Epithelial cell of prostate (primary cell): Measurements from ENCODE around the gene NUP35.
A peak's percentile ranks its signal among the peaks of the same experiment; 100 is the strongest.

Experiments used
- DNase-seq: peaks from one replicate; pipeline ENCODE4 v3.0.0-alpha.2; 2011; ENCODE audit warnings: low read depth, low spot score
- H3K27ac ChIP-seq: fragments of 450-650 bp; 2 replicates; pipeline ENCODE4 v1.5.1; 2017; ENCODE audit warnings: mild to moderate bottlenecking

NUP35 gene

GRCh38 chr2:183124222-183124956, at the start of gene NUP35:
Gene NUP35 (plus strand): TSS chr2:183124443. CDS start chr2:183124458, 15 bp downstream.
- DNase-seq, result peak; percentile 55
- H3K27ac ChIP-seq, result peak within 1 kb of the TSS; percentile 85

- H3K27ac ChIP-seq, result peak overlapping the region; percentile 42
- DNase-seq, result no peak
Observed at GRCh38 chr2:183078163-183078463, 46.1 kb upstream of the NUP35 start.

GRCh38 chr2:183078464-183079138, 45.6 kb upstream of the NUP35 start, which contains the start of gene DUSP19:
Gene DUSP19 (plus strand): TSS chr2:183078747. CDS start chr2:183078934, 187 bp downstream.
- peak within 1 kb of the TSS; percentile 42 for H3K27ac ChIP-seq
- peak; percentile 83 for DNase-seq

- peak overlapping the region; percentile 42 for H3K27ac ChIP-seq
- DNase-seq, result no peak
Observed at GRCh38 chr2:183079139-183079775, 45.0 kb upstream of the NUP35 start.

- H3K27ac ChIP-seq, result no peak overlapping the region
- DNase-seq, result no peak
Observed at GRCh38 chr2:183081911-183082310, 42.3 kb upstream of the NUP35 start.

GRCh38 chr2:183088061-183088460, 36.2 kb upstream of the NUP35 start:
- DNase-seq, result no peak
- no peak overlapping the region for H3K27ac ChIP-seq

- DNase-seq, result no peak
- no peak overlapping the region for H3K27ac ChIP-seq
Observed at GRCh38 chr2:183089192-183089851, 34.9 kb upstream of the NUP35 start.

GRCh38 chr2:183091318-183091953, 32.8 kb upstream of the NUP35 start:
- no peak for DNase-seq
- H3K27ac ChIP-seq, result no peak overlapping the region

- H3K27ac ChIP-seq, result no peak overlapping the region
- no peak for DNase-seq
Observed at GRCh38 chr2:183091954-183092345, 32.3 kb upstream of the NUP35 start.

GRCh38 chr2:183093857-183094657, 30.2 kb upstream of the NUP35 start:
- no peak for DNase-seq
- no peak overlapping the region for H3K27ac ChIP-seq

GRCh38 chr2:183105402-183106134, 18.7 kb upstream of the NUP35 start:
- H3K27ac ChIP-seq, result no peak overlapping the region
- peak; percentile 60 for DNase-seq

GRCh38 chr2:183112577-183112976, 11.7 kb upstream of the NUP35 start:
- no peak overlapping the region for H3K27ac ChIP-seq
- no peak for DNase-seq

GRCh38 chr2:183113630-183114029, 10.6 kb upstream of the NUP35 start:
- no peak for DNase-seq
- H3K27ac ChIP-seq, result no peak overlapping the region

- H3K27ac ChIP-seq, result no peak overlapping the region
- DNase-seq, result no peak
Observed at GRCh38 chr2:183117226-183117625, 7.0 kb upstream of the NUP35 start.

- peak overlapping the region; percentile 85 for H3K27ac ChIP-seq
- no peak for DNase-seq
Observed at GRCh38 chr2:183123117-183123958, 905 bp upstream of the NUP35 start.

- no peak for DNase-seq
- H3K27ac ChIP-seq, result peak overlapping the region; percentile 85
Observed at GRCh38 chr2:183123959-183124221, 353 bp upstream of the NUP35 start.

- no peak for DNase-seq
- peak overlapping the region; percentile 85 for H3K27ac ChIP-seq
Observed at GRCh38 chr2:183124957-183125255, 663 bp downstream of the NUP35 start.

GRCh38 chr2:183125659-183126341, 1.6 kb downstream of the NUP35 start:
- no peak for DNase-seq
- peak overlapping the region; percentile 85 for H3K27ac ChIP-seq
